ENCODE data around the gene CLPSL2.

Gene CLPSL2

GRCh38 chr6:35823601-35824000 lies 47.2 kb downstream of the CLPSL2 start:
- in situ Hi-C loops (cut with MboI; ENCODE audit: low sequenced_read_pairs), result no loop called here

GRCh38 chr6:35824552-35825192 lies 48.3 kb downstream of the CLPSL2 start:
- in situ Hi-C loops (cut with MboI; ENCODE audit: low sequenced_read_pairs), result no loop called here

All from HL-60/S4 treated with retinoic acid at 250 ng/mL for 4 days and 3 days (cell line).